Activated gamma-delta T cell treated with Interleukin-2 at 50 U/mL for 16 hours (primary cell): ENCODE measurements around the gene TLCD2.
A peak's percentile ranks its signal among the peaks of the same experiment; 100 is the strongest.
"Not testable (repeated sequence)": the region's sequence is repeated elsewhere in the genome, so short reads cannot be mapped to it uniquely, and the experiment has no call there.

Experiments
- DNase-seq: peaks from one replicate; pipeline ENCODE4 v3.0.0-alpha.2; 2020

The TLCD2 gene

DNA sequence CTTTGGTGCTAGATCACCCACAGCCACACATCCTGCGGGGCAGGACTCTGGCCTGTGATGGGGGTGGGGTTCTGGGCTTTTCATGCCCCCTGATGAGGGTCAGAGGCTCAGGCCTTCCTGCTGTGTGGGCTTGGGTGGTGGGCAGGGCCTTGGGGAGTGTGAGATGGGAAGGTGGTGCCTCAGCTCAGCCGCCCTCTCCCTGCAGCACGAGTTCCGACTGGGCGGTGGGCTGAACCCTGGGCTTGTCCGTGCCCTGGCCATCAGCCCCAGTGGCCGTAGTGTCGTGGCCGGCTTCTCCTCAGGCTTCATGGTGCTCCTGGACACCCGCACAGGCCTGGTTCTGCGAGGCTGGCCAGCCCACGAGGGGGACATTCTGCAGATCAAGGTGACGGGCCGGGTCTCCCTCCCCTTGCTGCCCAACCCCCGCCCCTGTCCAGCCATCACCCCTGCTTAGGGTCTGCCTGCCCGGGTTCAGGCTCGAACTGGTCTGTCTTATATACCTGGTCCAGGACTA, 25.7 kb upstream of the TLCD2 start:
- no peak for DNase-seq

GRCh38 chr17:1735418-1735817, 25.2 kb upstream of the TLCD2 start:
- no peak for DNase-seq

DNA sequence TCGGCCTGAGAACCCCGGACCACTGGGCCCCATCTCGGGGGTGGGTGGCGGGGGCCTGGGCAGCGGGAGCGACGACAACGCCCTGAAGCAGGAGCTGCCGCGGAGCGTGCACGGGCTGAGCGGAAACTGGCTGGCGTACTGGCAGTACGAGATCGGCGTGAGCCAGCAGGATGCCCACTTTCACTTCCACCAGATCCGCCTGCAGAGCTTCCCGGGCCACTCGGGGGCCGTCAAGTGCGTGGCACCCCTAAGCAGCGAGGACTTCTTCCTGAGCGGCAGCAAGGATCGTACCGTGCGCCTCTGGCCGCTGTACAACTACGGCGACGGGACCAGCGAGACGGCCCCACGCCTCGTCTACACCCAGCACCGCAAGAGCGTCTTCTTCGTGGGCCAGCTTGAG, 23.6 kb upstream of the TLCD2 start:
- DNase-seq = no peak

DNA sequence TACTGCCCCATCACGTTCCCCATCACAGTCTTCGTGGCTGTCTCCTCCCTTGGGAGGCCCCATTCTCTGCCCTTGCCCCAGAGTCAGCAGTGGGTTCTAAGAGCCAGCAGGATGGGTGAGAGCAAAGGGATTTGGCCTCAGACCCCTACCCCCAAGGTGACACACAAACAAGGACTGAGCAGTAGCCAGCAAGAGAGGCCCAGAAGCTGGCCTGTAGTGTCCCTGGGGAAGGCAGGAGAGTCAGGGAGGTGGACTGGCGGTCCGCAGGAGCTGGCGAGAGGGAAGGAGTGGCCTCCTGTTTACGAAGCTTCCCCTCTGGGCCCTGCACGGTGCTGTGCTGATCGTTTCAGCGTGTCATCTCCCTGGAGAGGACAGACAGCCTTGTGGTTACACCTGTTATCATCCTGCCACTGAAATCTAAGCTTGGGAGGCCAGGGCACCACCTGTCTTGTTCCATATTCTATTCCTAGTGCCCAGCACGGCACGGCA, 22.7 kb upstream of the TLCD2 start:
- no peak for DNase-seq

GRCh38 chr17:1732241-1732832, 22.2 kb upstream of the TLCD2 start:
- no peak for DNase-seq

- DNase-seq = no peak
Observed at GRCh38 chr17:1731194-1731506, 21.0 kb upstream of the TLCD2 start.

- DNase-seq = no peak
Observed at GRCh38 chr17:1730326-1731193, 20.4 kb upstream of the TLCD2 start.

DNA sequence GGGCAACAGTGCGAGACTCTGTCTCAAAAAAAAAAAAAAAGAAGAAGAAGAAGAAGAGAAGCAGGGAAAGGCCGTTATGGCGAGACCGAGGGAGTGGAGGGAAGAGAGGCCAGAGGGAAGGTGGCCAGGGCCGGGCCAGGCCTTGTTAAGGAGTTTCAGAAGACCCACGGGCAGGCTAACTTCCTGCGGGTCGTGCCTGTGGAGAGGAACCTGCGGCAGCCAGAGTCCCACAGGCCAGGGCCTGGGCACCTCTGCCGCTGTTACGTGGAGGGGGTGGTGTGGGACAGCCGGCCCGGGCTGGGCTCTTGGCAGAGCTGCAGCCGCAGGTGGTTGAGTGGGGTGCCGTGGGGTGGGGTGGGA, 19.8 kb upstream of the TLCD2 start:
- no peak for DNase-seq

GRCh38 chr17:1727876-1728630, 17.9 kb upstream of the TLCD2 start:
- DNase-seq = no peak

GRCh38 chr17:1727258-1727789, 17.1 kb upstream of the TLCD2 start:
- no peak for DNase-seq

DNA sequence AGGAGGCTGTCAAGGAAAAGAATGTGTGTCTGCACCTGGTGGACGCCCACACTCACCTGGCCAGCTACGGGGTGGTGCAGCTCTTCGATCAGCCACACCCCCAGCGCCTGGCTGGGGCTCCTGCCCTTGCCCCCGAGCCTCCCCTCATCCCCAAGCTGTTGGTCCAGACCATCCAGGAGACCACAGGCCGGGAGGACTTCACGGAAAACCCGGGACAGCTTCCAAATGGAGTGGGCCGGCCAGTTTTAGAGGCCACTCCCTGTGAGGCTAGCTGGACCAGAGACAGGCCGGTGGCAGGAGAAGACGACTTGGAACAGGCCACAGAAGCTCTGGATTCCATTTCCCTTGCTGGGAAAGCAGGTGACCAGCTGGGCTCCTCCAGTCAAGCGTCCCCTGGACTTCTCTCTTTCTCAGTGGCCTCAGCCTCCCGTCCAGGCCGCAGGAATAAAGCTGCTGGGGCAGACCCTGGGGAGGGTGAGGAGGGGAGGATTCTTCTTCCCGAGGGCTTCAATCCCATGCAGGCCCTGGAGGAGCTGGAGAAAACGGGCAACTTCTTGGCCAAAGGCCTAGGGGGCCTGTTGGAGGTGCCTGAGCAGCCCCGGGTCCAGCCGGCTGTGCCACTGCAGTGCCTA, 16.6 kb upstream of the TLCD2 start:
- DNase-seq = no peak

GRCh38 chr17:1725642-1726511, 15.7 kb upstream of the TLCD2 start:
- DNase-seq = no peak

DNA sequence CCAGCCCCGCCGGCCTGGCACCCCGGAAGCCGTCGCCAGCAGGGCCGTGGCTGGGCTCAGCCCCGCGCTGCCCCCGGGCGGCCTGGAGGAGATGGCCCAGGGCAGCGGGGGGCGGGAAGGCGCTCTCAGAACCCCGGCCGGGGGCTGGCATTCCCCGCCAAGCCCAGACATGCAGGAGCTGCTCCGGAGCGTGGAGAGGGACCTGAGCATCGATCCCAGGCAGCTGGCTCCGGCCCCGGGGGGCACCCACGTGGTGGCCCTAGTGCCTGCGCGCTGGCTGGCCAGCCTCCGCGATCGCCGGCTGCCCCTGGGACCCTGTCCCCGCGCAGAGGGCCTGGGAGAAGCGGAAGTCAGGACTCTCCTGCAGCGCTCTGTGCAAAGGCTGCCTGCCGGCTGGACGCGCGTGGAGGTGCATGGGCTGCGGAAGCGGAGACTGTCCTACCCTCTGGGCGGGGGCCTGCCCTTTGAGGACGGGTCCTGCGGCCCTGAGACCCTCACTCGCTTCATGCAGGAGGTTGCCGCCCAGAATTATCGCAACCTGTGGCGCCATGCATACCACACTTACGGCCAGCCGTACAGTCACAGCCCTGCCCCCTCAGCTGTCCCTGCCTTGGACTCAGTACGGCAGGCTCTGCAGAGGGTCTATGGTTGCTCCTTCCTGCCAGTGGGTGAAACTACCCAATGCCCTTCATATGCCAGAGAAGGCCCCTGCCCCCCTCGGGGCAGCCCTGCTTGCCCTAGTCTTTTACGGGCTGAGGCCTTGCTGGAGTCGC, 14.9 kb upstream of the TLCD2 start:
- DNase-seq = no peak

- peak; percentile 84 for DNase-seq
Observed at GRCh38 chr17:1724351-1724868, 14.2 kb upstream of the TLCD2 start, which contains the start of gene WDR81. Gene WDR81, plus strand, starts transcription at chr17:1724704. Its CDS starts 256 bp downstream, at chr17:1724960.

DNA sequence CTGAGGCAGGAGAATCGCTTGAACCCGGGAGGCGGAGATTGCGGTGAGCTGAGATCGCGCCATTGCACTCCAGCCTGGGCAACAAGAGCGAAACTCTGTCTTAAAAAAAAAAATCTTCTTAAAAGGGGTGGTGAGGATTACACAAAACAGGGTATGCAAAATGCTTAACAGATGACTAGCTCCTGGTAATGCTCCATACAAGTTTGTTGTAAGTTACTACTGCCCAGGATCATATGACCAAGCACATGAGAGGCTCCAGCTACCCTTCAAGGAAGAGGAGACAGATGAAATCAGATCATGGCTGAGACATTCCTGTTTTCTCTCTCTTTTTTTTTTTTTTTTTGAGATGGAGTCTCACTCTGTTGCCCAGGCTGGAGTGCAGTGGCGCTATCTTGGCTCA, 11.8 kb upstream of the TLCD2 start:
- not testable (repeated sequence) for DNase-seq

DNA sequence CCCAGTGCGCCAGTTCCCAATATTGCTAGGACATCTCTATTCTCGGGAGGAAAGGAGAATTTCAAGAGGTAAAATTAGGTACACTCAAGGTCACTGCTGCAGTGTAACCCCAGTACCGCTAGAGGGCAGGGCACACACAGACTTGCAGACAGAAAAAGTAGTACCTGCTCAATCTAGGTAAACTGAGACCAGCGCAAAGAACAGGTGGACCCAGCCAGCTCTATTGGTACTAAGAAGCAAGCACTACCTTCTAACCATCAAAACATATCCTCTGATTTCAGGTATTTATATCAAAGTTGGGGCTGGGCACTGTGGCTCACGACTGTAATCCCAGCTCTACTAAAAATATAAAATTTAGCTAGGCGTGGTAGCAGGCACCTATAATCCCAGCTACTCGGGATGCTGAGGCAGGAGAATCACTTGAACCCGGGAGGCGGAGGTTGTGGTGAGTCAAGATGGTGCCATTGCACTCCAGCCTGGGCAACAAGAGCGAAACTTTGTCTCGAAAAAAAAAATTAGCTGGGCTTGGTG, 10.7 kb upstream of the TLCD2 start:
- peak; percentile 67 for DNase-seq

- no peak for DNase-seq
Observed at GRCh38 chr17:1718362-1719165, 8.4 kb upstream of the TLCD2 start.

GRCh38 chr17:1716912-1717695, 6.9 kb upstream of the TLCD2 start:
- peak; percentile 76 for DNase-seq
